Tibial nerve (tissue), 4 donors: Measurements from ENCODE around the gene ARHGAP26. TPM values are rescaled to one million over a fixed set of nuclear protein-coding genes. Genes with fewer than 3 reads are reported as not detected.

ENCODE experiments used
- DNase-seq, 2 donors: peaks; one replicate each; pipeline ENCODE4 v3.0.0-alpha.2; 2019; ENCODE audit warnings: low spot score in 2 of 2
- H3K27ac ChIP-seq, 4 donors: fragments of 200-600 bp; sonication (generic) in 3 of 4; one replicate each; pipeline ENCODE4 v1.5.1; 2017 to 2019; ENCODE audit warnings: mild to moderate bottlenecking in 1 of 4
- H3K27me3 ChIP-seq, 2 donors: fragments of 200-600 bp; sonication (generic) in 1 of 2; one replicate each; pipeline versions ENCODE4 v1.5.1 to v1.6.0; 2017 to 2019
- H3K36me3 ChIP-seq, 3 donors: fragments of 200-600 bp; sonication (generic); one replicate each; pipeline ENCODE4 v1.5.1; 2018 to 2019
- H3K4me1 ChIP-seq, 4 donors: fragments of 200-600 bp; sonication (generic) in 3 of 4; one replicate each; pipeline ENCODE4 v1.5.1; 2017 to 2019
- H3K4me3 ChIP-seq, 4 donors: fragments of 200-600 bp; sonication (generic) in 3 of 4; one replicate each; pipeline ENCODE4 v1.5.1; 2017 to 2019; ENCODE audit warnings: mild to moderate bottlenecking in 1 of 4, moderate library complexity in 1 of 4
- H3K9me3 ChIP-seq, 4 donors: fragments of 200-600 bp; sonication (generic) in 3 of 4; one replicate each; pipeline ENCODE4 v1.5.1; 2017 to 2019
- CTCF ChIP-seq, 5 experiments: fragments of 200-600 bp in 3 of 5; fragments of 450-650 bp in 2 of 5; sonication (generic) in 3 of 5; IDR thresholded peaks; one replicate each; pipeline ENCODE4 v1.5.1; 2016 to 2019; ENCODE audit warnings: antibody characterized with exemption in 5 of 5, mild to moderate bottlenecking in 3 of 5, moderate library complexity in 2 of 5
- EP300 ChIP-seq, 2 donors: sonication (generic); formaldehyde crosslinking; IDR thresholded peaks; one replicate each; pipeline ENCODE4 v1.6.1; 2017; ENCODE audit warnings: antibody characterized with exemption in 2 of 2, mild to moderate bottlenecking in 1 of 2
- POLR2A ChIP-seq, 2 donors: fragments of 450-650 bp; IDR thresholded peaks; one replicate each; pipeline ENCODE4 v1.6.1; 2017; ENCODE audit warnings: antibody characterized with exemption in 2 of 2, mild to moderate bottlenecking in 2 of 2, moderate library complexity in 2 of 2
- WGBS, 2 donors: methylation state at CpG; one replicate each; pipeline ENCODE4 v1.1.5; 2018; 5-methylcytosine and 5-hydroxymethylcytosine counted together
- total RNA-seq, 4 donors: library from RNA; depleted of rRNA; stranded (reverse); fragments of >200 nt; gene quantifications; one replicate each; pipeline ENCODE4 v1.1.0, GENCODE V29; 2016

The ARHGAP26 gene
- total RNA-seq, 4 donors from 2014 or later, result 33.7 to 77.8 (median 57.8) TPM

- H3K4me3 ChIP-seq, result no peak overlapping the region
- TF ChIP-seq CTCF (IDR thresholded peaks at IDR 0.05) (no peak), EP300 (IDR thresholded peaks at IDR 0.05) (no peak), POLR2A (IDR thresholded peaks at IDR 0.05) (no peak)
- H3K27me3 ChIP-seq, result no peaks in the 10 kb centered on the region
- no peak for DNase-seq
- no peaks in the 10 kb centered on the region for H3K36me3 ChIP-seq
- H3K4me1 ChIP-seq, result peaks cover 0 to 28% (median 8%) of the 10 kb centered on the region in 4 donors
- H3K27ac ChIP-seq, result no peak overlapping the region
- WGBS, 2 donors, result 79 to 92% methylated on average over 11 of the region's 11 CpGs
- no peaks in the 10 kb centered on the region for H3K9me3 ChIP-seq
Observed at GRCh38 chr5:142971303-142972013, 201.3 kb downstream of the ARHGAP26 start.

GRCh38 chr5:142972064-142972570 lies 201.9 kb downstream of the ARHGAP26 start:
- Histone ChIP-seq H3K27me3 (no peaks in the 10 kb centered on the region), H3K27ac (no peak overlapping the region)
- 98 to 99% methylated on average over 5 of the region's 5 CpGs for WGBS, 2 donors

GRCh38 chr5:142973932-142974331 lies 203.8 kb downstream of the ARHGAP26 start:
- H3K27ac ChIP-seq, result no peak overlapping the region
- no peaks in the 10 kb centered on the region for H3K36me3 ChIP-seq
- H3K4me1 ChIP-seq, result peaks cover 0 to 38% (median 7%) of the 10 kb centered on the region in 4 donors
- no peak for TF ChIP-seq EP300 (IDR thresholded peaks at IDR 0.05)
- no peak for TF ChIP-seq POLR2A (IDR thresholded peaks at IDR 0.05)
- no peak for TF ChIP-seq CTCF (IDR thresholded peaks at IDR 0.05)
- DNase-seq, result no peak
- no peaks in the 10 kb centered on the region for H3K27me3 ChIP-seq
- WGBS, 2 donors, result 88 to 94% methylated on average over 3 of the region's 3 CpGs
- H3K4me3 ChIP-seq, result no peak overlapping the region
- no peaks in the 10 kb centered on the region for H3K9me3 ChIP-seq

More at GRCh38 chr5:142972064-142972570, 201.9 kb downstream of the ARHGAP26 start:
- peaks cover 0 to 30% (median 7%) of the 10 kb centered on the region in 4 donors for H3K4me1 ChIP-seq
- no peak for DNase-seq
- no peaks in the 10 kb centered on the region for H3K36me3 ChIP-seq
- TF ChIP-seq POLR2A (IDR thresholded peaks at IDR 0.05) (no peak), CTCF (IDR thresholded peaks at IDR 0.05) (no peak), EP300 (IDR thresholded peaks at IDR 0.05) (no peak)
- H3K4me3 ChIP-seq, result no peak overlapping the region
- no peaks in the 10 kb centered on the region for H3K9me3 ChIP-seq

DNA sequence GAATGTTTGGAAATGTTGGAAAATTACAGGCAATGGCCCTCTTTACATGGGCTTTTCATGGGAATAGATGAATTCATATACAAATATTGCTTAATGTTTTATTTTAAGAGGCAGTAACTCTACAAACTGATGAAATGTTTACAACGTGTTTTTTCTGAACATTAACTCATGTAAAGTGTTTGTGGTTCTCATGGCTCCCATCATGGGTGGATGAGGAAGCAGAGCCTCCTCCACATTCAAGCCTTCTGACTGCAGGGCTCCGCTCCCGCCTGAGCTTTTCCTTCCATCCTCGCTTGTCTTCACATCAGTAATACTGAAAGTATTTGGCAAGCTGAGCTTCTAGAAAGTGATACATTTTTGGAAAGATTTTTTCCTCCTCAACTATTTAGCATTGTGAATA lies 204.2 kb downstream of the ARHGAP26 start:
- WGBS, 2 donors, result 69 to 81% methylated on average over 4 of the region's 4 CpGs
- H3K4me1 ChIP-seq, result peaks cover 0 to 37% (median 6%) of the 10 kb centered on the region in 4 donors

More for the DNA sequence above, 204.2 kb downstream of the ARHGAP26 start:
- no peaks in the 10 kb centered on the region for H3K9me3 ChIP-seq
- no peaks in the 10 kb centered on the region for H3K36me3 ChIP-seq
- no peak for TF ChIP-seq EP300 (IDR thresholded peaks at IDR 0.05)
- TF ChIP-seq CTCF (IDR thresholded peaks at IDR 0.05), result no peak
- no peak for TF ChIP-seq POLR2A (IDR thresholded peaks at IDR 0.05)
- no peak for DNase-seq
- no peak overlapping the region for H3K4me3 ChIP-seq
- no peak overlapping the region for H3K27ac ChIP-seq
- H3K27me3 ChIP-seq, result no peaks in the 10 kb centered on the region
